Measurements from ENCODE around the gene XXYLT1. TPM values are rescaled to one million over a fixed set of nuclear protein-coding genes. Genes with fewer than 3 reads are reported as not detected.

The XXYLT1 gene
- polyA plus RNA-seq, 1 donor (not counting 4 experiments of a cell fraction or from before 2014, with no cell fraction given) = 11.1 TPM

DNA sequence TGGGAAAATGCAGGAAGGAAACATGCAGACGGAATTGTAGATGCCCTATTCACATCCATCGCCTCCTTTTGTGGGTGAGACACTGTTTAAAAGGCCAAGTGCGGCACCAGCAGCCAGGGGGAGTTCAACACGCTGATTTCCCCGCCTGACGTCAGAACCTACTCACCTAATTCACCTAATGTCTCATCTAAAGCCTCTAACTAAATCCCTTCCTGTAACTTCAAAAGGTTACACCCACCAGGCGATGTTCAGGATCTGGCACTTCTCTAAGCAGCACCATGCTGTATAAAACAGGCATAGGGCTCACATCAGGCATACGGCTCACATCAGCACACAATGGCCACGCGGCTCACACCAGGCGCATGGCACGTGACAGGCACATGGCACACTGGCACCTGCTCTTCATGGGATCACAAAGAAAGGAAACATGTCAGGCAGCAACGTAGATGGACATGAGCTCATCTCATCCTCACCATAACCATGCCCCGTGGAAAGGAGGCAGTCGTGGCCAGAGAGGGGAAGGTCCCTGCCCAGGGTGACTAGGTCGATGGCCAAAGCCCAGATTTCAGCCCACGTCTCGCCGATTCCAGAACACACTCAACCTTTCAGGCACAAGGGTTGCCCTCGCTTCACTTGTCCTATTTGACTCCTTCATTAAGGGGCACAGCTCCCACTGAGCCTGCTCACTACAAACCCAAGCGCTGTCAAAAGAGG is 21.7 kb downstream of the XXYLT1 start:
- Histone ChIP-seq H3K27ac (ENCODE audit: control insufficient read depth, insufficient read depth, low read length) (no peak overlapping the region), H3K4me3 (ENCODE audit: control insufficient read depth in 2 of 3, extremely low read depth in 1 of 3, insufficient read depth in 2 of 3, low read depth in 1 of 3, low read length in 3 of 3) (no peak overlapping the region), H4K20me1 (ENCODE audit: control insufficient read depth, extremely low read depth, insufficient read depth, low read length) (no peaks in the 10 kb centered on the region), H3K79me2 (ENCODE audit: control insufficient read depth, insufficient read depth, low read length) (peaks cover 8% of the 10 kb centered on the region), H3K9me3 (ENCODE audit: control insufficient read depth, low read depth, low read length) (no peaks in the 10 kb centered on the region), H3K4me2 (ENCODE audit: control insufficient read depth, extremely low read depth, insufficient read depth, low read depth, low read length) (no peak overlapping the region), H3K4me1 (ENCODE audit: control insufficient read depth, extremely low read depth, insufficient read depth, low read length) (no peaks in the 10 kb centered on the region), H3K9me1 (ENCODE audit: control insufficient read depth, extremely low read depth, insufficient read depth, low read length) (no peaks in the 10 kb centered on the region), H3K9ac (ENCODE audit: control insufficient read depth, extremely low read depth, insufficient read depth, low read length) (no peak overlapping the region), H3K36me3 (ENCODE audit: control insufficient read depth in 2 of 2, extremely low read depth in 1 of 2, insufficient read depth in 2 of 2, low read length in 2 of 2) (peaks cover 0 to 2% of the 10 kb centered on the region in 2 experiments), H2AFZ (ENCODE audit: control insufficient read depth, low read length) (no peak overlapping the region), H3K27me3 (ENCODE audit: control insufficient read depth, extremely low read depth, insufficient read depth, low read length) (no peaks in the 10 kb centered on the region)
- dilution Hi-C loops (cut with MboI; ENCODE audit: extremely low pct_ligation_motif_present, low sequenced_read_pairs) = no loop called here
- FAIRE-seq (no peak), DNase-seq (ENCODE audit: low read depth, low spot score) (no peak)
- TF ChIP-seq EZH2 (IDR thresholded peaks at IDR 0.05; ENCODE audit: low read length) = no peak
- TF ChIP-seq, protein P1, sequence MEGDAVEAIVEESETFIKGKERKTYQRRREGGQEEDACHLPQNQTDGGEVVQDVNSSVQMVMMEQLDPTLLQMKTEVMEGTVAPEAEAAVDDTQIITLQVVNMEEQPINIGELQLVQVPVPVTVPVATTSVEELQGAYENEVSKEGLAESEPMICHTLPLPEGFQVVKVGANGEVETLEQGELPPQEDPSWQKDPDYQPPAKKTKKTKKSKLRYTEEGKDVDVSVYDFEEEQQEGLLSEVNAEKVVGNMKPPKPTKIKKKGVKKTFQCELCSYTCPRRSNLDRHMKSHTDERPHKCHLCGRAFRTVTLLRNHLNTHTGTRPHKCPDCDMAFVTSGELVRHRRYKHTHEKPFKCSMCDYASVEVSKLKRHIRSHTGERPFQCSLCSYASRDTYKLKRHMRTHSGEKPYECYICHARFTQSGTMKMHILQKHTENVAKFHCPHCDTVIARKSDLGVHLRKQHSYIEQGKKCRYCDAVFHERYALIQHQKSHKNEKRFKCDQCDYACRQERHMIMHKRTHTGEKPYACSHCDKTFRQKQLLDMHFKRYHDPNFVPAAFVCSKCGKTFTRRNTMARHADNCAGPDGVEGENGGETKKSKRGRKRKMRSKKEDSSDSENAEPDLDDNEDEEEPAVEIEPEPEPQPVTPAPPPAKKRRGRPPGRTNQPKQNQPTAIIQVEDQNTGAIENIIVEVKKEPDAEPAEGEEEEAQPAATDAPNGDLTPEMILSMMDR (optimal IDR thresholded peaks at IDR 0.05 in 1 of 3, IDR thresholded peaks at IDR 0.05 in 1 of 3, conservative IDR thresholded peaks at IDR 0.05 in 1 of 3; ENCODE audit: extremely low read depth in 1 of 3, insufficient read depth in 2 of 3, low read length in 3 of 3) = no peak

DNA sequence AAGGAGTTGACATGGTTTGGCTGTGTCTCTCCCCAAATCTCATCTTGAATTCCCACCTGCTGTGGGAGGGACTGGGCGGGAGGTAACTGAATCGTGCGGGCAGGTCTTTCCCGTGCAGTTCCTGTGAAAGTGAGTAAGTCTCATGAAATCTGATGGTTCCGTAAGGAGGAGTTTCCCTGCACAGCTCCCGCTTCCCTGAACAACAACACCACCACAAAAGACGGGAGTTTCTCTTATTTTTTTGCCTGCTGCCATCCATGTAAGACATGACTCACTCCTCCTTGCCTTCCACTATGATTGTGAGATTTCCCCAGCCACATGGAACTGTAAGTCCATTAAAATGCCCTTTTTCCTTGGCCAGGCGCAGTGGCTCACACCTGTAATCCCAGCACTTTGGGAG is 22.7 kb downstream of the XXYLT1 start:
- Histone ChIP-seq H3K79me2 (ENCODE audit: control insufficient read depth, insufficient read depth, low read length) (peaks cover 8% of the 10 kb centered on the region), H3K9ac (ENCODE audit: control insufficient read depth, extremely low read depth, insufficient read depth, low read length) (no peak overlapping the region), H3K4me1 (ENCODE audit: control insufficient read depth, extremely low read depth, insufficient read depth, low read length) (no peaks in the 10 kb centered on the region), H3K9me3 (ENCODE audit: control insufficient read depth, low read depth, low read length) (no peaks in the 10 kb centered on the region), H3K36me3 (ENCODE audit: control insufficient read depth in 2 of 2, extremely low read depth in 1 of 2, insufficient read depth in 2 of 2, low read length in 2 of 2) (peaks cover 0 to 2% of the 10 kb centered on the region in 2 experiments), H3K9me1 (ENCODE audit: control insufficient read depth, extremely low read depth, insufficient read depth, low read length) (no peaks in the 10 kb centered on the region), H3K27me3 (ENCODE audit: control insufficient read depth, extremely low read depth, insufficient read depth, low read length) (no peaks in the 10 kb centered on the region), H3K4me2 (ENCODE audit: control insufficient read depth, extremely low read depth, insufficient read depth, low read depth, low read length) (no peak overlapping the region), H3K27ac (ENCODE audit: control insufficient read depth, insufficient read depth, low read length) (no peak overlapping the region), H2AFZ (ENCODE audit: control insufficient read depth, low read length) (no peak overlapping the region), H3K4me3 (ENCODE audit: control insufficient read depth in 2 of 3, extremely low read depth in 1 of 3, insufficient read depth in 2 of 3, low read depth in 1 of 3, low read length in 3 of 3) (no peak overlapping the region), H4K20me1 (ENCODE audit: control insufficient read depth, extremely low read depth, insufficient read depth, low read length) (no peaks in the 10 kb centered on the region)
- TF ChIP-seq, protein P1 (optimal IDR thresholded peaks at IDR 0.05 in 1 of 3, IDR thresholded peaks at IDR 0.05 in 1 of 3, conservative IDR thresholded peaks at IDR 0.05 in 1 of 3; ENCODE audit: extremely low read depth in 1 of 3, insufficient read depth in 2 of 3, low read length in 3 of 3) = no peak
- no peak for TF ChIP-seq EZH2 (IDR thresholded peaks at IDR 0.05; ENCODE audit: low read length)
- no peak for DNase-seq (ENCODE audit: low read depth, low spot score)
- dilution Hi-C loops (cut with MboI; ENCODE audit: extremely low pct_ligation_motif_present, low sequenced_read_pairs) = no loop called here
- FAIRE-seq = no peak
